HCT116 (cell line): Measurements from ENCODE around the gene MYO1E. TPM values are rescaled to one million over a fixed set of nuclear protein-coding genes. Genes with fewer than 3 reads are reported as not detected.

Experiments
- ATAC-seq: fragments of 200-7000 bp; cut with Tn5 transposase; 2 replicates; pipeline ENCODE4 v1.9.1; 2020; ENCODE audit warnings: mild to moderate bottlenecking, moderate library complexity
- BruUV-seq: library from RNA; stranded (reverse); fragments of 400-500 nt; replicated peaks from 2 replicates; lab custom pipeline; 2021; lab: Mats Ljungman, UMichigan
- CTCF ChIA-PET: fragments of 300-600 bp; sonication (Branson Sonifier 250); formaldehyde crosslinking; loops from one replicate; lab custom pipeline; 2021; ENCODE audit warnings: antibody characterized with exemption; lab: Charles Lee
- POLR2A ChIA-PET: fragments of 300-600, 350-600 bp; sonication (Branson Sonifier 250); formaldehyde crosslinking; loops from one replicate; lab custom pipeline; 2021; ENCODE audit warnings: antibody characterized with exemption; lab: Charles Lee
- RAD21 ChIA-PET, 2 experiments: fragments of 300-600 bp; sonication (Branson Sonifier 250); formaldehyde crosslinking; loops; one replicate each; lab custom pipeline; 2023; ENCODE audit warnings: low total read pairs in 2 of 2; ENCODE audit not compliant: uncharacterized antibody in 2 of 2, unreplicated experiment in 2 of 2, low non-redundant PET in 1 of 2; lab: Charles Lee
- DNase-seq: peaks from one replicate; pipeline ENCODE4 v3.0.0-alpha.2; 2010; ENCODE audit warnings: low read depth, low spot score
- H2AFZ ChIP-seq: fragments of 200-600 bp; shearing (Covaris generic), sonication (generic); 2 replicates; pipeline ENCODE4 v1.6.1; 2017; ENCODE audit warnings: low read depth, mixed run types, mixed read lengths, antibody characterized with exemption, low read length; ENCODE audit not compliant: poor library complexity, severe bottlenecking
- H3K27ac ChIP-seq: 2 replicates; pipeline ENCODE4 v1.5.1; 2012; ENCODE audit warnings: low read depth, low read length
- H3K27me3 ChIP-seq: fragments of 200-600 bp; sonication (generic); 2 replicates; pipeline ENCODE4 v1.6.1; 2016; ENCODE audit warnings: mixed run types, low read length, mixed read lengths; ENCODE audit not compliant: insufficient read depth
- H3K36me3 ChIP-seq, 2 experiments: fragments of 200-500 bp in 1 of 2; fragments of 200-600 bp in 1 of 2; sonication (Bioruptor generic) in 1 of 2; sonication (generic) in 1 of 2; 2 replicates each; pipeline versions ENCODE4 v1.5.1 to v1.6.1; 2014 to 2016; ENCODE audit warnings: low read length in 2 of 2, inconsistent platforms in 1 of 2, mixed read lengths in 1 of 2, mixed run types in 1 of 2; ENCODE audit not compliant: insufficient read depth in 2 of 2, control insufficient read depth in 1 of 2
- H3K4me1 ChIP-seq, 2 experiments: fragments of 200-600 bp in 1 of 2; sonication (generic) in 1 of 2; 2 replicates each; pipeline versions ENCODE4 v1.5.1 to v1.6.1; 2012 to 2017; ENCODE audit warnings: low read length in 2 of 2, inconsistent platforms in 1 of 2, mild to moderate bottlenecking in 1 of 2, mixed read lengths in 1 of 2, mixed run types in 1 of 2, moderate library complexity in 1 of 2; ENCODE audit not compliant: insufficient read depth in 2 of 2, control insufficient read depth in 1 of 2
- H3K4me2 ChIP-seq: fragments of 200-600 bp; sonication (generic); 2 replicates; pipeline ENCODE4 v1.6.1; 2017; ENCODE audit warnings: mixed run types, low read length, mixed read lengths
- H3K4me3 ChIP-seq, 2 experiments: fragments of 200-600 bp in 1 of 2; sonication (generic) in 1 of 2; replicated peaks in 1 of 2; 2 replicates each; pipeline ENCODE4 v1.5.1; 2011 to 2016; ENCODE audit warnings: low read length in 2 of 2, control low read depth in 1 of 2, low read depth in 1 of 2, mild to moderate bottlenecking in 1 of 2, mixed read lengths in 1 of 2, mixed run types in 1 of 2
- H3K79me2 ChIP-seq: fragments of 200-600 bp; sonication (generic); 2 replicates; pipeline ENCODE4 v1.6.1; 2017; ENCODE audit warnings: mild to moderate bottlenecking, mixed run types, low read length, moderate library complexity, mixed read lengths; ENCODE audit not compliant: insufficient read depth
- H3K9ac ChIP-seq: fragments of 200-600 bp; sonication (generic); 2 replicates; pipeline ENCODE4 v1.6.1; 2016; ENCODE audit warnings: low read length, mixed read lengths
- H3K9me2 ChIP-seq: fragments of 200-600 bp; sonication (generic), shearing (Covaris generic); 2 replicates; pipeline ENCODE4 v1.6.1; 2017; ENCODE audit warnings: mixed run types, mild to moderate bottlenecking, moderate library complexity; ENCODE audit not compliant: insufficient read depth
- H3K9me3 ChIP-seq, 2 experiments: fragments of 200-500 bp in 1 of 2; fragments of 200-600 bp in 1 of 2; sonication (Bioruptor generic) in 1 of 2; sonication (generic) in 1 of 2; 2 replicates each; pipeline ENCODE4 v1.6.1; 2014 to 2017; ENCODE audit warnings: low read length in 2 of 2, mixed read lengths in 2 of 2, inconsistent platforms in 1 of 2, low read depth in 1 of 2, mild to moderate bottlenecking in 1 of 2, mixed run types in 1 of 2, moderate library complexity in 1 of 2; ENCODE audit not compliant: control insufficient read depth in 1 of 2, insufficient read depth in 1 of 2
- H4K20me1 ChIP-seq: fragments of 200-600 bp; sonication (generic), shearing (Covaris generic); 2 replicates; pipeline ENCODE4 v1.6.1; 2017; ENCODE audit warnings: mixed run types, mild to moderate bottlenecking, moderate library complexity; ENCODE audit not compliant: insufficient read depth
- CBX3 ChIP-seq: IDR thresholded peaks from 2 replicates; pipeline ENCODE4 v1.6.1; 2012; ENCODE audit warnings: low read depth
- CEBPB ChIP-seq: IDR thresholded peaks from 2 replicates; pipeline ENCODE4 v1.6.1; 2012; ENCODE audit warnings: low read depth
- EGR1 ChIP-seq: IDR thresholded peaks from 2 replicates; pipeline ENCODE4 v1.6.1; 2012; ENCODE audit warnings: low read depth
- ELF1 ChIP-seq: IDR thresholded peaks from 2 replicates; pipeline ENCODE4 v1.6.1; 2012; ENCODE audit warnings: low read depth, borderline replicate concordance
- EZH2 ChIP-seq: fragments of 200-600 bp; sonication (generic); IDR thresholded peaks from 2 replicates; pipeline ENCODE4 v1.6.1; 2017; ENCODE audit warnings: antibody characterized with exemption, mixed run types
- EZH2phosphoT487 ChIP-seq: fragments of 200-600 bp; IDR thresholded peaks from 2 replicates; pipeline ENCODE4 v1.6.1; 2018; ENCODE audit warnings: antibody characterized with exemption, borderline replicate concordance
- FOSL1 ChIP-seq: IDR thresholded peaks from 2 replicates; pipeline ENCODE4 v1.6.1; 2012; ENCODE audit warnings: low read depth
- SIN3A ChIP-seq: IDR thresholded peaks from 2 replicates; pipeline ENCODE4 v1.6.1; 2012; ENCODE audit warnings: low read depth
- SP1 ChIP-seq: IDR thresholded peaks from 2 replicates; pipeline ENCODE4 v1.6.1; 2012; ENCODE audit warnings: low read depth
- SRF ChIP-seq: IDR thresholded peaks from 2 replicates; pipeline ENCODE4 v1.6.1; 2012; ENCODE audit warnings: low read depth
- ZFX ChIP-seq: fragments of 450-650 bp; IDR thresholded peaks from 2 replicates; pipeline ENCODE4 v1.6.1; 2017
- intact Hi-C: fragments of 100-400 bp; cut with micrococcal nuclease; formaldehyde crosslinking; loops from 2 replicates; pipeline ENCODE4 v1.10.0; 2022
- total RNA-seq: library from RNA; stranded (reverse); gene quantifications from one replicate; pipeline ENCODE4 v1.2.1, GENCODE V29; 2021; ENCODE audit not compliant: unreplicated experiment
- TF ChIP-seq, protein P1 (sequence below): IDR thresholded peaks from 2 replicates; pipeline ENCODE4 v1.6.1; 2011; ENCODE audit warnings: mild to moderate bottlenecking, low read length, moderate library complexity; ENCODE audit not compliant: insufficient replicate concordance; ENCODE audit errors: extremely low read depth
- TF ChIP-seq, protein P2 (sequence below): IDR thresholded peaks from 2 replicates; pipeline ENCODE4 v1.6.1; 2012

MYO1E gene
- total RNA-seq, 1 experiment from 2014 or later, result 182 TPM

DNA sequence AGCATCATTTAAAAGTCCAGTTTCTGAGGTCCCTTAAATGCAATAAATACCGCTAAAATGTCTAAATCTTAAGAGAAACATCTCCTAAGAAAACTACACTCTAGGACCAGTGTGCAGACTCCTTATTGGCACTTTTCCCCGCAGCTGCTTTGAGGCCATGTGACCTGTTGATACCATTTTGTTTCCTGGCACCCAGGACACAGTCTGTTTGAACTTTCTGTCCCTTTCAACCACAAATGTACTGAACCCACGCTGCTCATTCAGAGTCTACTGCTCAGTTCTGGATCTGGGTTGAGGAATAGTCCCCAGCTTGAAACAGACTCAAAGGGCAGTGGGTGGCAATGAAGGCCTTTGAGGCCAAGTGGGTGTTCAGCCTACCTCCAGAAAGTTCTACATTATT is 148.9 kb downstream of the MYO1E start:
- ATAC-seq (no peak), DNase-seq (no peak)
- no peaks in the 10 kb centered on the region for H3K4me1 ChIP-seq
- TF ChIP-seq, protein P1, sequence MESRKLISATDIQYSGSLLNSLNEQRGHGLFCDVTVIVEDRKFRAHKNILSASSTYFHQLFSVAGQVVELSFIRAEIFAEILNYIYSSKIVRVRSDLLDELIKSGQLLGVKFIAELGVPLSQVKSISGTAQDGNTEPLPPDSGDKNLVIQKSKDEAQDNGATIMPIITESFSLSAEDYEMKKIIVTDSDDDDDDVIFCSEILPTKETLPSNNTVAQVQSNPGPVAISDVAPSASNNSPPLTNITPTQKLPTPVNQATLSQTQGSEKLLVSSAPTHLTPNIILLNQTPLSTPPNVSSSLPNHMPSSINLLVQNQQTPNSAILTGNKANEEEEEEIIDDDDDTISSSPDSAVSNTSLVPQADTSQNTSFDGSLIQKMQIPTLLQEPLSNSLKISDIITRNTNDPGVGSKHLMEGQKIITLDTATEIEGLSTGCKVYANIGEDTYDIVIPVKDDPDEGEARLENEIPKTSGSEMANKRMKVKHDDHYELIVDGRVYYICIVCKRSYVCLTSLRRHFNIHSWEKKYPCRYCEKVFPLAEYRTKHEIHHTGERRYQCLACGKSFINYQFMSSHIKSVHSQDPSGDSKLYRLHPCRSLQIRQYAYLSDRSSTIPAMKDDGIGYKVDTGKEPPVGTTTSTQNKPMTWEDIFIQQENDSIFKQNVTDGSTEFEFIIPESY, result no peak
- no peak for TF ChIP-seq ZFX
- TF ChIP-seq SIN3A, result no peak
- no peak for TF ChIP-seq SRF
- no peak for TF ChIP-seq EGR1
- no peak for TF ChIP-seq EZH2phosphoT487
- TF ChIP-seq CEBPB, result no peak
- TF ChIP-seq SP1, result no peak
- TF ChIP-seq FOSL1, result no peak
- no peak for TF ChIP-seq ELF1
- TF ChIP-seq, protein P2, sequence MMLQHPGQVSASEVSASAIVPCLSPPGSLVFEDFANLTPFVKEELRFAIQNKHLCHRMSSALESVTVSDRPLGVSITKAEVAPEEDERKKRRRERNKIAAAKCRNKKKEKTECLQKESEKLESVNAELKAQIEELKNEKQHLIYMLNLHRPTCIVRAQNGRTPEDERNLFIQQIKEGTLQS, result no peak
- TF ChIP-seq EZH2, result no peak
- TF ChIP-seq CBX3, result no peak
- ChIA-PET RAD21 (no interaction called here), POLR2A (no interaction called here), CTCF (interaction anchor here (1.7 kb wide), 1 partner anchor 24 kb away, joined by 8 read pairs; no protein-coding TSS in a partner anchor)
- H3K4me3 ChIP-seq, result no peak overlapping the region
- no peaks in the 10 kb centered on the region for H3K27me3 ChIP-seq
- BruUV-seq, result no TSS peak
- H3K27ac ChIP-seq, result no peak overlapping the region
- no peak overlapping the region for H2AFZ ChIP-seq
- H3K9me3 ChIP-seq, result no peaks in the 10 kb centered on the region
- H4K20me1 ChIP-seq, result no peaks in the 10 kb centered on the region
- no peak overlapping the region for H3K9ac ChIP-seq
- peaks cover 7 to 17% of the 10 kb centered on the region in 2 experiments; a peak in 3 of 4 replicates for H3K36me3 ChIP-seq
- no peaks in the 10 kb centered on the region for H3K79me2 ChIP-seq
- H3K9me2 ChIP-seq, result no peaks in the 10 kb centered on the region
- intact Hi-C loops, result no loop called here
- no peak overlapping the region for H3K4me2 ChIP-seq
